CD4-positive, alpha-beta memory T cell (primary cell): ENCODE data around the gene FCAMR. TPM values are rescaled to one million over a fixed set of nuclear protein-coding genes. Genes with fewer than 3 reads are reported as not detected.
A peak's percentile ranks its signal among the peaks of the same experiment; 100 is the strongest.
"Not testable (repeated sequence)": the region's sequence is repeated elsewhere in the genome, so short reads cannot be mapped to it uniquely, and the experiment has no call there.

Source experiments
- CTCF ChIA-PET: fragments of 350-600 bp; sonication (Branson Sonifier 250); formaldehyde crosslinking; loops from one replicate; lab custom pipeline; 2021; ENCODE audit warnings: inconsistent platforms; ENCODE audit not compliant: partially characterized antibody; lab: Charles Lee
- POLR2A ChIA-PET: fragments of 350-600 bp; sonication (Branson Sonifier 250); formaldehyde crosslinking; loops from one replicate; lab custom pipeline; 2021; ENCODE audit not compliant: partially characterized antibody; lab: Charles Lee
- DNase-seq, 5 donors: peaks; one replicate each; pipeline versions ENCODE4 v3.0.0 to v3.0.0-alpha.2; 2020 to 2022; ENCODE audit warnings: mixed read lengths in 1 of 5
- H3K27ac ChIP-seq: one replicate; pipeline ENCODE4 v1.7.0; 2013; ENCODE audit warnings: low read depth, low read length
- H3K27me3 ChIP-seq: 2 replicates; pipeline ENCODE4 v1.7.0; 2013; ENCODE audit warnings: mild to moderate bottlenecking, low read length, moderate library complexity; ENCODE audit not compliant: insufficient read depth
- H3K36me3 ChIP-seq: 2 replicates; pipeline ENCODE4 v1.7.0; 2013; ENCODE audit warnings: mild to moderate bottlenecking, low read length, moderate library complexity; ENCODE audit not compliant: insufficient read depth
- H3K4me1 ChIP-seq: 2 replicates; pipeline ENCODE4 v1.7.0; 2013; ENCODE audit warnings: mild to moderate bottlenecking, low read length, moderate library complexity; ENCODE audit not compliant: insufficient read depth
- H3K4me3 ChIP-seq, 2 donors: one replicate each; pipeline ENCODE4 v1.7.0; 2013; ENCODE audit warnings: low read length in 2 of 2, mild to moderate bottlenecking in 1 of 2
- H3K9me3 ChIP-seq, 2 donors: one replicate each; pipeline ENCODE4 v1.7.0; 2013; ENCODE audit warnings: low read length in 2 of 2, control low read depth in 1 of 2; ENCODE audit not compliant: control insufficient read depth in 1 of 2
- H3K27ac Mint-ChIP-seq, 7 donors: one replicate each; pipeline ENCODE4 v1.8.0; 2020 to 2021; ENCODE audit warnings: mixed read lengths in 7 of 7, mild to moderate bottlenecking in 6 of 7, inconsistent platforms in 3 of 7, moderate library complexity in 3 of 7
- H3K27me3 Mint-ChIP-seq, 2 donors: one replicate each; pipeline ENCODE4 v1.8.0; 2020 to 2021; ENCODE audit warnings: mixed read lengths in 2 of 2
- H3K36me3 Mint-ChIP-seq, 2 donors: one replicate each; pipeline ENCODE4 v1.8.0; 2020 to 2021; ENCODE audit warnings: mixed read lengths in 2 of 2, inconsistent platforms in 1 of 2, mild to moderate bottlenecking in 1 of 2
- H3K4me1 Mint-ChIP-seq, 4 donors: one replicate each; pipeline ENCODE4 v1.8.0; 2020 to 2021; ENCODE audit warnings: mixed read lengths in 4 of 4, mild to moderate bottlenecking in 1 of 4
- H3K4me3 Mint-ChIP-seq, 8 donors: one replicate each; pipeline ENCODE4 v1.8.0; 2020 to 2021; ENCODE audit warnings: mixed read lengths in 8 of 8, mild to moderate bottlenecking in 7 of 8, moderate library complexity in 6 of 8, inconsistent platforms in 3 of 8
- H3K9me3 Mint-ChIP-seq, 8 donors: one replicate each; pipeline ENCODE4 v1.8.0; 2020 to 2021; ENCODE audit warnings: mixed read lengths in 8 of 8, mild to moderate bottlenecking in 5 of 8, inconsistent platforms in 3 of 8, moderate library complexity in 1 of 8
- intact Hi-C: fragments of 100-400 bp; cut with micrococcal nuclease; formaldehyde crosslinking; loops from one replicate; pipeline ENCODE4 v1.15.1; 2023
- polyA plus RNA-seq, 2 donors: library from polyadenylated mRNA; unstranded; fragments of 300-500 nt; fragmentation: Illumina TruSeq; gene quantifications; one replicate each; pipeline ENCODE4 v1.2.3, GENCODE V29; 2021
- total RNA-seq, 2 experiments: library from RNA; stranded (reverse); gene quantifications; one replicate each; pipeline ENCODE4 v1.2.3, GENCODE V29; 2021

Gene FCAMR
- total and polyA plus RNA-seq, 4 experiments from 2014 or later: not detected

DNA sequence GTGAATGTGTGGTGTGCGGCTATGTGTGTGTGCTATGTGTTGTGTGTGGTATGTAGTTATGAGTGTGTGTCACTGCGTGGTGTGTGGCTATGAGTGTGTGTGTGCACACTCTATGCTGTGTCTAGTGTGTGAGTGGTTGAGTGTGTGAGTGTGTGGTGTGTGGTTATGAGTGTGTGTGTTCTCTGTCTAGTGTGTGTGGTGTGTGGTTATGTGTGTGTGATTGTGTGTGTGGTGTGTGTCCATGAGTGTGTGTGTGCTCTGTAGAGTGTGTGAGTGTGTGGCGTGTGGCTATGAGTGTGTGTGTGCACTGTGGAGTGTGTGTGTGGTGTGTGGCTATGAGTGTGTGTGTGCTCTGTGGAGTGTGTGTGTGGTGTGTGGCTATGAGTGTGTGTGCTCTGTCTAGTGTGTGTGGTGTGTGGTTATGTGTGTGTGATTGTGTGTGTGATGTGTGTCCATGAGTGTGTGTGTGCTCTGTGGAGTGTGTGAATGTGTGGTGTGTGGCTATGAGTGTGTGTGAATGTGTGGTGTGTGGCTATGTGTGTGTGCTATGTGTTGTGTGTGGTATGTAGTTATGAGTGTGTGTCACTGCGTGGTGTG is 46.2 kb downstream of the FCAMR start:
- intact Hi-C loops: loop anchor here (1.0 to 2.0 kb wide), 3 partner anchors 9 to 121 kb away; no protein-coding TSS in a partner anchor

DNA sequence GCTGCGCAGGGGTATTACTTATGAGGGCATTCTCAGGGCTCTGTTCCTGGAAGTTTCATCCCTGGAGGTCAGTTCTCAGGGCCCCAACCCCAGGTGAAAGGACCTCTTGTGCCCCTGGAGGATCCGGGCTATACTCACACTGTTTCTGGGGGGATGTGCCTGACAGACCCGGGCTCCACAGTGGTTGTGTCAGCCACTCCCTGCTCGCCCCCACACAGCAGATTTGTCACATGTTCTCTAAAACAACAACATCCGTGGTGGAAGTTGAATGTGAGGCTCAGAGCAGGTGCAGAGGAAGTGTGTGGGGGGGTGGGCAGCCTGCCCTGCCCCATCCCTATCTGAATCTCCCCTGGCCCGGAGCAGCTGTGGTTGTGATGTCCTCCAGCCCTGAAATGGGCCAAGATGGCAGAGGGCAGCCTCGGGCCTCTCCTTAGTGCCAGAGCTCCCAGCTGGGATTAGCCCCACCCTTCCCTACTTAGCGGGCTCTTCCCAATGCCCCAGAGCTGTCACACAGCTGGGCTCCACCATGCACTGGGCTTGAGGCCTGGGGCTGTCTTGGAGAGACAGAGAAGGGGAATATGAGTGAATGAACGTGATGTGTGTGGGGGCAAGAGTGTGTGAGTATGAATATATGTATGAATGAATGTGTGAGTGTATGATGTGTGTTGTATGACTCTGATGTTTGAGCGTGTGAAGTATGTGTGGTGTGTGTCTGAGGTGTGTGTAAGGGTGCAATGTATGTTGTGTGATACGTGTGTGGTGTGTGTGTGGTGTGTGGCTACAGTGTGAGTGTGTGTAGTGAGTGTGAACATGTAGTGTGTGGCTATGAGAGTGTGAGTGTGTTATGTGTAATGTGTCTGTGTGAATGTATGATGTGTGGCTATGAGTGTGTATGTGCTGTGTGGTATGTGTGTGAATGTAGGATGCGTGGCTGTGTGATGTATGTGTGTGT is 47.0 kb downstream of the FCAMR start:
- H3K4me1 ChIP-seq: peaks cover 62% of the 10 kb centered on the region
- H3K36me3 ChIP-seq: no peaks in the 10 kb centered on the region
- POLR2A ChIA-PET: interaction anchor here (1.1 to 12.7 kb wide), 13 partner anchors 7 to 367 kb away, joined by 3 to 211 read pairs (median 10); partner anchors contain the start of gene PFKFB2
- no peak overlapping the region for H3K27ac Mint-ChIP-seq
- H3K4me3 Mint-ChIP-seq: no peak overlapping the region
- no peaks in the 10 kb centered on the region for H3K27me3 ChIP-seq
- peaks cover 7 to 32% (median 24%) of the 10 kb centered on the region in 4 donors for H3K4me1 Mint-ChIP-seq
- CTCF ChIA-PET: interaction anchor here (0.9 to 13.0 kb wide), 6 partner anchors 8 to 60 kb away, joined by 3 to 477 read pairs (median 6); no protein-coding TSS in a partner anchor
- no peaks in the 10 kb centered on the region for H3K9me3 ChIP-seq
- peak; percentile 78 to 85 (median 81) for DNase-seq
- H3K9me3 Mint-ChIP-seq: no peaks in the 10 kb centered on the region
- intact Hi-C loops: loop anchor here (1.0 to 2.0 kb wide), 3 partner anchors 10 to 120 kb away; no protein-coding TSS in a partner anchor
- no peaks in the 10 kb centered on the region for H3K27me3 Mint-ChIP-seq
- peaks cover 15 to 24% of the 10 kb centered on the region in 2 donors for H3K36me3 Mint-ChIP-seq
- peak overlapping the region; percentile 94 to 97 for H3K4me3 ChIP-seq
- peak overlapping the region; percentile 78 for H3K27ac ChIP-seq

More for the DNA sequence above, 46.2 kb downstream of the FCAMR start:
- H3K36me3 ChIP-seq, DNase-seq, H3K27me3 Mint-ChIP-seq, H3K27ac Mint-ChIP-seq, H3K9me3 ChIP-seq, H3K27me3 ChIP-seq, H3K9me3 Mint-ChIP-seq, H3K4me3 Mint-ChIP-seq: not testable (repeated sequence)
- H3K27ac ChIP-seq: peak overlapping the region; percentile 78
- Mint-ChIP-seq H3K4me1 (peaks cover 4 to 25% (median 20%) of the 10 kb centered on the region in 4 donors), H3K36me3 (peaks cover 12 to 20% of the 10 kb centered on the region in 2 donors)
- ChIA-PET POLR2A (interaction anchor here (1.2 to 4.3 kb wide), 11 partner anchors 7 to 189 kb away, joined by 3 to 211 read pairs (median 12); no protein-coding TSS in a partner anchor), CTCF (interaction anchor here (1.2 to 13.7 kb wide), 5 partner anchors 7 to 107 kb away, joined by 3 to 477 read pairs (median 91); partner anchors contain the start of gene FCMR)
- peak overlapping the region in 1 of 2 donors; percentile 94 for H3K4me3 ChIP-seq
- H3K4me1 ChIP-seq: peaks cover 54% of the 10 kb centered on the region

DNA sequence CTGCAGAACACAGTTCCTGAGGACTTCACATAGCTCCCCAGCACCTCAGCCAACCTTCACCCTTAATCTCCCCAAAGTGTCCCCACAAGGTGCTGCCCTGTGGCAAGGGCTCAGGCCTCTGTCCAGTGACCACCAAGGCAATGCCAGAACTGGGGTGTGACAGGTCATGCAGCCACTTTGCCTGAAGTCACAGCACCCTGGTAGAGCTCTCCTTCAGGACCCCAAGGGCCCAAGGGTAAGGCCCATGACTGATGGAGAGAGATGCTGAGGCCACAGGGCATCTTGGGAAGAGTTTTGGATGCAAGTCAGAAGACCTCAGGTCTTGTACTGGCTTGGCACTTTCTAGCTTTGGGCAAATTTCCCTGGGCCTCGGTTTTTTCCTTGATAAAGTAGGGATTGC is 47.7 kb downstream of the FCAMR start:
- Histone ChIP-seq H3K9me3 (no peaks in the 10 kb centered on the region), H3K4me3 (peak overlapping the region; percentile 94 to 97), H3K27me3 (no peaks in the 10 kb centered on the region), H3K36me3 (no peaks in the 10 kb centered on the region), H3K4me1 (peaks cover 67% of the 10 kb centered on the region), H3K27ac (peak overlapping the region; percentile 78)
- H3K4me1 Mint-ChIP-seq: peaks cover 14 to 33% (median 28%) of the 10 kb centered on the region in 4 donors
- ChIA-PET CTCF (interaction anchor here (0.9 to 13.0 kb wide), 10 partner anchors 8 to 196 kb away, joined by 4 to 477 read pairs (median 7); partner anchors contain the start of gene IL20), POLR2A (interaction anchor here (0.7 to 12.7 kb wide), 22 partner anchors 8 to 367 kb away, joined by 3 to 211 read pairs (median 4); partner anchors contain the start of genes PFKFB2 and PIGR)
- H3K4me3 Mint-ChIP-seq: no peak overlapping the region
- intact Hi-C loops: loop anchor here (2.0 kb wide), 1 partner anchor 120 kb away; no protein-coding TSS in a partner anchor
- H3K27ac Mint-ChIP-seq: no peak overlapping the region
- H3K36me3 Mint-ChIP-seq: peaks cover 23 to 30% of the 10 kb centered on the region in 2 donors
- DNase-seq: no peak
- H3K9me3 Mint-ChIP-seq: no peaks in the 10 kb centered on the region
- no peaks in the 10 kb centered on the region for H3K27me3 Mint-ChIP-seq

DNA sequence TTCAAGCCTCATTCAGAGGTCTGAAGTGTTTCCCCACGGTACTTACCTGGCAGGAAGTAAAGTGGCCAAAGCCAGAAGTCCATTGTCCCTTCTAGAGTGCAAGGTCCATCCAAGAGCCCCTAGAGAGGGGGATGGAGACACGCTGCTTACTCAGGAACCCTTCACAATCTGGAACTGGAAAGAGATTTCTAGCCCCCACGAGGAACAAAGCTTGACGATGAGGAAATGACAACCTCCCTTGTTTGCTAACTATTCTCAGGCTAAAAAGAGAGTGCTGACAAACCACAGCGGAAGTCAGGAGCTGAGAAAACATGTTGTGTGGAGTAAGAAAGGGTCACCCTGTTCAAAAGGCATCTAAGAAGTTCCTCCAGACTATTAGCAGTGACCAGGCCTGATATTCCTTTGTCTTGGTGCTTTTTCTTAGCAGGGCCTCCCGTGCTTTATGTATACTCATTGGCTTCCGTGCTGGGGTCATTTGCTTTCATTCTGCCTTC is 48.4 kb downstream of the FCAMR start, which contains the start of gene FCMR:
FCMR (minus strand) TSS at position 170 of the 494 bp plus-strand sequence; CDS start at position 83, 87 bp downstream.
- Histone ChIP-seq H3K27me3 (no peaks in the 10 kb centered on the region), H3K9me3 (no peaks in the 10 kb centered on the region), H3K27ac (peak within 1 kb of the TSS; percentile 78), H3K4me3 (peak within 1 kb of the TSS; percentile 94 to 97), H3K4me1 (peaks cover 68% of the 10 kb centered on the region), H3K36me3 (peaks cover 6% of the 10 kb centered on the region)
- intact Hi-C loops: loop anchor here (2.0 kb wide), 1 partner anchor 119 kb away; no protein-coding TSS in a partner anchor
- peaks cover 21 to 36% (median 34%) of the 10 kb centered on the region in 4 donors for H3K4me1 Mint-ChIP-seq
- H3K27ac Mint-ChIP-seq: no peak within 1 kb of the TSS
- no peaks in the 10 kb centered on the region for H3K9me3 Mint-ChIP-seq
- no peak within 1 kb of the TSS for H3K4me3 Mint-ChIP-seq
- no peaks in the 10 kb centered on the region for H3K27me3 Mint-ChIP-seq
- POLR2A ChIA-PET: interaction anchor here (0.7 to 12.7 kb wide), 29 partner anchors 8 to 400 kb away, joined by 3 to 211 read pairs (median 4); partner anchors contain the start of genes CD55, DYRK3, IL10 and PIGR
- CTCF ChIA-PET: interaction anchor here (0.9 to 13.0 kb wide), 13 partner anchors 9 to 196 kb away, joined by 4 to 477 read pairs (median 6); partner anchors contain the start of gene IL20
- peaks cover 30 to 37% of the 10 kb centered on the region in 2 donors for H3K36me3 Mint-ChIP-seq
- DNase-seq: peak; percentile 68 to 77 (median 73)

DNA sequence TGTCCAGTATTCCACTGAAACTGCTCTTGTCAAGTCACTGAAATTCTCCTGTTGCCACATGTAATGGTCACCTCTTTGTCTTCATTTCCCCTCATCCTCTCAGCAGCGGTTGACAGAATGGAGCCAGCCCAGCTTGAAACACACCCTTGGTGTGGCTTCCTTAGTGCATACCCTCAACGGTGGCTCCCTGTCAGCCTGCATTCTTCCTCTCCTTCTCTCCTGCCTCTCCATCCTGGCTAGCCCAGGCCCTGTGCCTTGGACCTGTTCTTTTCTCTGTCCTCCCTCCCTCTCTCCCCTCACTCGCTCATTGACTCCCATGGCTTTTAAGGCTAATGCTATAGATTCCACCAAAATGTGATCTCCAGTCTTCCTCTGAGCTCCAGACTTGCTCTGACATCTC is 52.2 kb downstream of the FCAMR start:
- Mint-ChIP-seq H3K4me3 (no peak overlapping the region), H3K4me1 (peaks cover 59 to 67% (median 66%) of the 10 kb centered on the region in 4 donors), H3K9me3 (no peaks in the 10 kb centered on the region), H3K27ac (peak overlapping the region; percentile 83 to 96 (median 94)), H3K36me3 (peaks cover 66 to 74% of the 10 kb centered on the region in 2 donors), H3K27me3 (no peaks in the 10 kb centered on the region)
- H3K9me3 ChIP-seq: no peaks in the 10 kb centered on the region
- no peak for DNase-seq
- H3K27me3 ChIP-seq: no peaks in the 10 kb centered on the region
- ChIA-PET CTCF (interaction anchor here (0.6 to 13.0 kb wide), 11 partner anchors 9 to 199 kb away, joined by 3 to 477 read pairs (median 9); no protein-coding TSS in a partner anchor), POLR2A (interaction anchor here (0.7 to 12.7 kb wide), 9 partner anchors 12 to 204 kb away, joined by 3 to 179 read pairs (median 4); no protein-coding TSS in a partner anchor)
- peaks cover 33% of the 10 kb centered on the region for H3K36me3 ChIP-seq
- peak overlapping the region; percentile 55 to 94 for H3K4me3 ChIP-seq
- peaks cover 78% of the 10 kb centered on the region for H3K4me1 ChIP-seq
- H3K27ac ChIP-seq: peak overlapping the region; percentile 38
- intact Hi-C loops: loop anchor here (10.0 kb wide), 2 partner anchors 157 to 443 kb away; partner anchors contain the start of gene IKBKE
